Adrenal gland (tissue), 5 donors: ENCODE measurements around the gene NUDCD3.

Experiments
- POLR2A ChIP-seq, 2 donors: fragments of 450-650 bp; IDR thresholded peaks; one replicate each; pipeline ENCODE4 v1.6.1; 2017; ENCODE audit warnings: antibody characterized with exemption in 2 of 2, mild to moderate bottlenecking in 2 of 2, moderate library complexity in 1 of 2
- TF ChIP-seq, protein P1 (sequence below), 6 experiments: fragments of 450-650 bp in 4 of 6; fragments of 200-600 bp in 2 of 6; sonication (generic) in 1 of 6; IDR thresholded peaks; 1 replicate in 5 of 6; 2 replicates in 1 of 6; pipeline versions ENCODE4 v1.5.1 to v1.8.0; 2016 to 2021; ENCODE audit warnings: antibody characterized with exemption in 6 of 6, mild to moderate bottlenecking in 2 of 6, moderate library complexity in 1 of 6
- donor health status: DM: no; HTN: no; CAD: no.

DNA sequence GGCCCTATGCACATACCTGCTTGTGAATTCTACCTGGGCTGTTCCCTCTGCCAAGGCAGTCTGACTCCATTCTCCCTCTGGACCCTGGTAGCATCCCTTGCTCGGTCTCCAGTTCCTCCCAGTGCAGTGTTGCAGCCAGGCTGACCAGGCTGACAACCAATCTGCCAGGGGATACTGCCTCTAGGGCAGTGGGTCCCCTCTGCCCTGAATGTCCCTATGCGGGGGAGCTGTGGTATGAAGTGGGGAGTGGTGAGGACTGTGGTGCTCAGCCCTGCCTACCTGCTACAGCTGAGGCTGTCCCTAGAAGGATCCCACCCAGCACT is 117.1 kb downstream of the NUDCD3 start:
- TF ChIP-seq, protein P1, sequence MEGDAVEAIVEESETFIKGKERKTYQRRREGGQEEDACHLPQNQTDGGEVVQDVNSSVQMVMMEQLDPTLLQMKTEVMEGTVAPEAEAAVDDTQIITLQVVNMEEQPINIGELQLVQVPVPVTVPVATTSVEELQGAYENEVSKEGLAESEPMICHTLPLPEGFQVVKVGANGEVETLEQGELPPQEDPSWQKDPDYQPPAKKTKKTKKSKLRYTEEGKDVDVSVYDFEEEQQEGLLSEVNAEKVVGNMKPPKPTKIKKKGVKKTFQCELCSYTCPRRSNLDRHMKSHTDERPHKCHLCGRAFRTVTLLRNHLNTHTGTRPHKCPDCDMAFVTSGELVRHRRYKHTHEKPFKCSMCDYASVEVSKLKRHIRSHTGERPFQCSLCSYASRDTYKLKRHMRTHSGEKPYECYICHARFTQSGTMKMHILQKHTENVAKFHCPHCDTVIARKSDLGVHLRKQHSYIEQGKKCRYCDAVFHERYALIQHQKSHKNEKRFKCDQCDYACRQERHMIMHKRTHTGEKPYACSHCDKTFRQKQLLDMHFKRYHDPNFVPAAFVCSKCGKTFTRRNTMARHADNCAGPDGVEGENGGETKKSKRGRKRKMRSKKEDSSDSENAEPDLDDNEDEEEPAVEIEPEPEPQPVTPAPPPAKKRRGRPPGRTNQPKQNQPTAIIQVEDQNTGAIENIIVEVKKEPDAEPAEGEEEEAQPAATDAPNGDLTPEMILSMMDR (IDR thresholded peaks at IDR 0.05), result no peak
- no peak for TF ChIP-seq POLR2A (IDR thresholded peaks at IDR 0.05)
